ENCODE results near the gene C17orf113. TPM values are rescaled to one million over a fixed set of nuclear protein-coding genes. Genes with fewer than 3 reads are reported as not detected.

Gene C17orf113
- total and polyA plus RNA-seq, 2 experiments from 2014 or later, result 0.29 to 2.1 TPM

GRCh38 chr17:42002792-42003301, 47.6 kb downstream of the C17orf113 start (continued):
- TF ChIP-seq ZNF462 (CRISPR knock-in tag; IDR thresholded peaks at IDR 0.05) (no peak), POLR2AphosphoS5 (IDR thresholded peaks at IDR 0.05; ENCODE audit: low read depth) (no peak), ETS1 (IDR thresholded peaks at IDR 0.05) (no peak), JUNB (IDR thresholded peaks at IDR 0.05; ENCODE audit: unreplicated experiment) (no peak), CTCF (conservative IDR thresholded peaks at IDR 0.05; ENCODE audit: low read depth in 2 of 2) (no peak), EZH2phosphoT487 (IDR thresholded peaks at IDR 0.05; ENCODE audit: unreplicated experiment) (no peak)
